Measurements from ENCODE around the gene PIR.
A peak's percentile ranks its signal among the peaks of the same experiment; 100 is the strongest.

PIR gene

GRCh38 chrX:15343075-15343476 lies 150.1 kb downstream of the PIR start:
- DNase-seq: no peak

- no peak for DNase-seq
Measured at GRCh38 chrX:15340867-15341266, 152.3 kb downstream of the PIR start.

- peak; percentile 22 to 49 (median 28) for DNase-seq
Measured at GRCh38 chrX:15336023-15336413, 157.1 kb downstream of the PIR start.

- DNase-seq: peak; percentile 83 to 96 (median 86)
Measured at GRCh38 chrX:15335135-15336022, 157.8 kb downstream of the PIR start, which contains the start of gene PIGA. TSS of gene PIGA (minus strand) at chrX:15335523. CDS start at chrX:15331930, 3,593 bp downstream.

Data from T-helper 1 cell (primary cell).